H1 (cell line): ENCODE results near the gene CCBE1. TPM values are rescaled to one million over a fixed set of nuclear protein-coding genes. Genes with fewer than 3 reads are reported as not detected.

ENCODE experiments used
- polyA plus RNA-seq, 7 experiments: library from polyadenylated mRNA; depleted of rRNA in 3 of 7; stranded (reverse) in 5 of 7; unstranded in 2 of 7; fragments of >200 nt in 5 of 7; fragments of 200-250 nt in 2 of 7; gene quantifications; 1 replicate in 5 of 7; 2 replicates in 1 of 7; 4 replicates in 1 of 7; pipeline versions ENCODE4 v1.2.1 to v1.2.3, GENCODE V29; 2011 to 2013; ENCODE audit warnings: missing spikeins in 2 of 7, mixed read lengths in 2 of 7
- total RNA-seq: library from RNA; stranded (reverse); fragmentation: NEBNext Ultra II Directional; extraction: Animal tissue kit (Norgen Biotek cat#: 25700); gene quantifications from 2 replicates; pipeline ENCODE4 v1.2.1, GENCODE V29; 2021
- TF ChIP-seq, protein P1 (sequence below), 3 experiments: IDR thresholded peaks; 1 replicate in 2 of 3; 2 replicates in 1 of 3; pipeline versions ENCODE4 v1.5.1 to v1.6.1; 2011; ENCODE audit warnings: low read length in 3 of 3, mild to moderate bottlenecking in 3 of 3, inconsistent platforms in 2 of 3, low read depth in 1 of 3, moderate library complexity in 1 of 3; ENCODE audit not compliant: insufficient read depth in 1 of 3; ENCODE audit errors: control extremely low read depth in 1 of 3

CCBE1 gene
- total and polyA plus RNA-seq, 2 of the 8 experiments (the other 6 are each of a cell fraction or from before 2014, with no cell fraction given) = 2.1 to 2.6 TPM

DNA sequence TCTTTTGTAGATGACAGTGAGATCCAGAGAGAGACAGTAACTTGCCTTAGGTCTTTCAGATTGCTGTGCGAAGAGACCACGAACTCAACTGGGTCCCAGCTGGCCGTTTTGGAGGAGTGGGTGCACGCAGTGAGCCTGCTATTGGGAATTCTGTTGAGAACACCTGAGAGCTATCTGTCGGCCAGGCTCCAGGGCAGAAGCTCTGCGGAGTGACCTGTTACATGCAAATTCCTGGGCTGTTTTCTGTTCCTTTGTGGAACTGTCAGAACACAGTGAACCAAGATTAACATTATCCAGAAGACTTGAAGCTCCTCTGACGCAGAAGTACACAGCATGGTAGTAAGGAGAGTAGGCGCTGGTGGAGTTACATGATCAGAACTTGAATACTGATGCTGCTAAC, 238.6 kb downstream of the CCBE1 start (continued):
- TF ChIP-seq, protein P1, sequence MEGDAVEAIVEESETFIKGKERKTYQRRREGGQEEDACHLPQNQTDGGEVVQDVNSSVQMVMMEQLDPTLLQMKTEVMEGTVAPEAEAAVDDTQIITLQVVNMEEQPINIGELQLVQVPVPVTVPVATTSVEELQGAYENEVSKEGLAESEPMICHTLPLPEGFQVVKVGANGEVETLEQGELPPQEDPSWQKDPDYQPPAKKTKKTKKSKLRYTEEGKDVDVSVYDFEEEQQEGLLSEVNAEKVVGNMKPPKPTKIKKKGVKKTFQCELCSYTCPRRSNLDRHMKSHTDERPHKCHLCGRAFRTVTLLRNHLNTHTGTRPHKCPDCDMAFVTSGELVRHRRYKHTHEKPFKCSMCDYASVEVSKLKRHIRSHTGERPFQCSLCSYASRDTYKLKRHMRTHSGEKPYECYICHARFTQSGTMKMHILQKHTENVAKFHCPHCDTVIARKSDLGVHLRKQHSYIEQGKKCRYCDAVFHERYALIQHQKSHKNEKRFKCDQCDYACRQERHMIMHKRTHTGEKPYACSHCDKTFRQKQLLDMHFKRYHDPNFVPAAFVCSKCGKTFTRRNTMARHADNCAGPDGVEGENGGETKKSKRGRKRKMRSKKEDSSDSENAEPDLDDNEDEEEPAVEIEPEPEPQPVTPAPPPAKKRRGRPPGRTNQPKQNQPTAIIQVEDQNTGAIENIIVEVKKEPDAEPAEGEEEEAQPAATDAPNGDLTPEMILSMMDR (IDR thresholded peaks at IDR 0.05; ENCODE audit: control extremely low read depth in 1 of 3, insufficient read depth in 1 of 3, low read depth in 1 of 3, low read length in 3 of 3) = no peak
